ENCODE results near the gene SPATA20. TPM values are rescaled to one million over a fixed set of nuclear protein-coding genes. Genes with fewer than 3 reads are reported as not detected.
A peak's percentile ranks its signal among the peaks of the same experiment; 100 is the strongest.

The SPATA20 gene
- total and polyA plus RNA-seq, 11 donors = 13.8 to 83.0 (median 52.3) TPM

DNA sequence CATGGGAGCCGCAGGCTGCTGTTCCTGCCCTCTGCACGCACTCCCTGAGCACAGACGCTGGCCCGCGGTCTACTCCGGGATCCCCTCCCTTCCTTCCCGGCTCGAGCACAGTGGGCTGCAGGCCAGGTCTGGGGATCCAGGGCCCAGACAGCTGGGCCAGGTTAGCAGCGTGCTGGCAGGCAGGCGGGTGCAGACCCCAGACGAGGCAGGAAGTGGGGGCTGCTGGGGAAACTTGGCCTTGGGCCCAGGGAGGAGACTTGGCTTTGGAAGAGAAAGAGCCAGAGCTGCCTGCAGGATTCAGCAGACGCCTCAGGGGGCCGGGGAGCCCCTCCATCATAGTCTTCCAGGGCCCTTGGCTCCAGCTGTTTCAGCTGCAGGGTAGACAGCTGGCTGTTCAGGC lies 57.5 kb downstream of the SPATA20 start:
- no peak for TF ChIP-seq POLR2A (IDR thresholded peaks at IDR 0.05)
- TF ChIP-seq, protein P1, sequence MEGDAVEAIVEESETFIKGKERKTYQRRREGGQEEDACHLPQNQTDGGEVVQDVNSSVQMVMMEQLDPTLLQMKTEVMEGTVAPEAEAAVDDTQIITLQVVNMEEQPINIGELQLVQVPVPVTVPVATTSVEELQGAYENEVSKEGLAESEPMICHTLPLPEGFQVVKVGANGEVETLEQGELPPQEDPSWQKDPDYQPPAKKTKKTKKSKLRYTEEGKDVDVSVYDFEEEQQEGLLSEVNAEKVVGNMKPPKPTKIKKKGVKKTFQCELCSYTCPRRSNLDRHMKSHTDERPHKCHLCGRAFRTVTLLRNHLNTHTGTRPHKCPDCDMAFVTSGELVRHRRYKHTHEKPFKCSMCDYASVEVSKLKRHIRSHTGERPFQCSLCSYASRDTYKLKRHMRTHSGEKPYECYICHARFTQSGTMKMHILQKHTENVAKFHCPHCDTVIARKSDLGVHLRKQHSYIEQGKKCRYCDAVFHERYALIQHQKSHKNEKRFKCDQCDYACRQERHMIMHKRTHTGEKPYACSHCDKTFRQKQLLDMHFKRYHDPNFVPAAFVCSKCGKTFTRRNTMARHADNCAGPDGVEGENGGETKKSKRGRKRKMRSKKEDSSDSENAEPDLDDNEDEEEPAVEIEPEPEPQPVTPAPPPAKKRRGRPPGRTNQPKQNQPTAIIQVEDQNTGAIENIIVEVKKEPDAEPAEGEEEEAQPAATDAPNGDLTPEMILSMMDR (IDR thresholded peaks at IDR 0.05) = no peak
- intact Hi-C loops (cut with DNase I) = loop anchor here in 1 of 10 donors (2.0 kb wide), 1 partner anchor 44 kb away; the partner anchor contains the start of gene CACNA1G
- peaks cover 3 to 22% (median 18%) of the 10 kb centered on the region in 12 donors for H3K4me1 ChIP-seq
- H3K9me3 ChIP-seq = no peaks in the 10 kb centered on the region
- DNase-seq (peak; percentile 77 to 89 (median 80)), ATAC-seq (peak; percentile 69 to 93 (median 83))
- 0 to 7% (median 5%) methylated on average over 5 to 13 of the region's 13 CpGs for WGBS, 4 donors
- no peak overlapping the region for H3K27ac ChIP-seq
- peak overlapping the region in 2 of 12 donors; percentile 0 to 7 for H3K4me3 ChIP-seq
- H3K36me3 ChIP-seq = no peaks in the 10 kb centered on the region
- peaks cover 0 to 14% (median 0%) of the 10 kb centered on the region in 9 donors for H3K27me3 ChIP-seq

DNA sequence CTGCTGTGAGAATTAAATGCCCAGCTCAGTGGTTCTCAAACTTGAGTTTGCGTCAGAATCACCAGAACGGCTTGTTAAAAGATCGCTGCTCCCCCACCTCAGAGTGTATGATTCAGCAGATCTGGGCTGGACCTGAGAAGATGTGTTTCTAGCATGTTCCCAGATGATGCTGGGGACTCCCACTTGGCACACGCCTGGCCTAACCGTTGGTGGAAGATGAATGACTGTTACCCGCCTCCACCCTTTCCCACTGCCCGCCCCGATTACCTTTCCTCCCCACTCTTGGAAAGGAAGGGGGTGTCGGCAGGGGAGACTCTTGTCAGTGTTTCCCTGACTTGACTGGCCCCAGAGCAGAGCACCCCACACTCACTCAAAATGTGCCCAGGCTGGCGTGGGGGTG lies 58.5 kb downstream of the SPATA20 start:
- no peak overlapping the region for H3K4me3 ChIP-seq
- DNase-seq = no peak
- no peaks in the 10 kb centered on the region for H3K36me3 ChIP-seq
- peaks cover 3 to 22% (median 18%) of the 10 kb centered on the region in 12 donors for H3K4me1 ChIP-seq
- no peaks in the 10 kb centered on the region for H3K9me3 ChIP-seq
- whole genome bisulfite sequencing, 4 donors = 67 to 84% (median 72%) methylated on average over 10 of the region's 10 CpGs
- peaks cover 0 to 22% (median 2%) of the 10 kb centered on the region in 9 donors for H3K27me3 ChIP-seq
- no peak for TF ChIP-seq POLR2A (IDR thresholded peaks at IDR 0.05)
- TF ChIP-seq, protein P1 (IDR thresholded peaks at IDR 0.05) = no peak
- no peak for ATAC-seq
- intact Hi-C loops (cut with DNase I) = loop anchor here in 2 of 10 donors (2.0 to 5.0 kb wide), 2 partner anchors 45 to 48 kb away; partner anchors contain the start of gene CACNA1G (in 1 of the 2)
- no peak overlapping the region for H3K27ac ChIP-seq

Other genes starting within 250 kb of the SPATA20 start
- 10 to 100 TPM; 11.3 to 19.2 (median 13.9) TPM for gene XYLT2, start 201.0 kb upstream of the SPATA20 start, total RNA-seq
- gene XYLT2, start 201.0 kb upstream of the SPATA20 start, polyA plus RNA-seq = 1 to 10 TPM; 9.5 to 9.9 TPM
- 10 to 100 TPM; 52.9 to 91.6 (median 65.3) TPM for gene MRPL27, start 174.0 kb upstream of the SPATA20 start, total RNA-seq
- 100 to 1,000 TPM; 190 to 243 TPM for gene MRPL27, start 174.0 kb upstream of the SPATA20 start, polyA plus RNA-seq
- gene EME1, start 173.9 kb upstream of the SPATA20 start, total RNA-seq = 1 to 10 TPM in 1 of 9 donors, under 1 TPM in 2, not detected in 6; 0.70 to 3.4 (median 0.75) TPM
- gene EME1, start 173.9 kb upstream of the SPATA20 start, polyA plus RNA-seq = under 1 TPM; 0.22 to 0.72 TPM
- 10 to 100 TPM; 19.6 to 50.9 (median 28.6) TPM for gene LRRC59, start 149.7 kb upstream of the SPATA20 start, total RNA-seq
- gene LRRC59, start 149.7 kb upstream of the SPATA20 start, polyA plus RNA-seq = 100 to 1,000 TPM in 1 of 2 donors, 10 to 100 TPM in 1; 13.7 to 150 TPM
- gene ACSF2, start 121.0 kb upstream of the SPATA20 start, total RNA-seq = 10 to 100 TPM in 8 of 9 donors, 1 to 10 TPM in 1; 7.3 to 31.6 (median 17.4) TPM
- gene ACSF2, start 121.0 kb upstream of the SPATA20 start, polyA plus RNA-seq = 10 to 100 TPM in 1 of 2 donors, 1 to 10 TPM in 1; 6.5 to 20.0 TPM
- gene CHAD, start 78.3 kb upstream of the SPATA20 start, total RNA-seq = under 1 TPM in 2 of 9 donors, not detected in 7; 0.15 to 0.27 TPM
- under 1 TPM in 1 of 2 donors, not detected in 1; 0.15 TPM for gene CHAD, start 78.3 kb upstream of the SPATA20 start, polyA plus RNA-seq
- 10 to 100 TPM; 30.9 to 50.0 (median 42.8) TPM for gene RSAD1, start 68.3 kb upstream of the SPATA20 start, total RNA-seq
- gene RSAD1, start 68.3 kb upstream of the SPATA20 start, polyA plus RNA-seq = 10 to 100 TPM; 36.2 to 43.7 TPM
- 1 to 10 TPM in 2 of 9 donors, under 1 TPM in 6, not detected in 1; 0.42 to 2.4 (median 0.83) TPM for gene MYCBPAP, start 38.7 kb upstream of the SPATA20 start, total RNA-seq
- gene MYCBPAP, start 38.7 kb upstream of the SPATA20 start, polyA plus RNA-seq = under 1 TPM; 0.29 to 0.46 TPM
- 10 to 100 TPM in 6 of 9 donors, 1 to 10 TPM in 3; 8.9 to 29.5 (median 12.6) TPM for gene EPN3, start 14.4 kb upstream of the SPATA20 start, total RNA-seq
- gene EPN3, start 14.4 kb upstream of the SPATA20 start, polyA plus RNA-seq = 10 to 100 TPM in 1 of 2 donors, 1 to 10 TPM in 1; 9.0 to 22.1 TPM
- gene CACNA1G, start 13.5 kb downstream of the SPATA20 start, total RNA-seq = under 1 TPM in 8 of 9 donors, not detected in 1; 0.02 to 0.48 (median 0.14) TPM
- gene CACNA1G, start 13.5 kb downstream of the SPATA20 start, polyA plus RNA-seq = under 1 TPM; 0.04 to 0.11 TPM
- gene ABCC3, start 87.7 kb downstream of the SPATA20 start, total RNA-seq = 10 to 100 TPM in 1 of 9 donors, 1 to 10 TPM in 4, under 1 TPM in 3, not detected in 1; 0.20 to 21.6 (median 1.3) TPM
- 1 to 10 TPM in 1 of 2 donors, under 1 TPM in 1; 0.50 to 1.4 TPM for gene ABCC3, start 87.7 kb downstream of the SPATA20 start, polyA plus RNA-seq
- 10 to 100 TPM; 38.8 to 55.4 (median 47.2) TPM for gene ANKRD40, start 160.7 kb downstream of the SPATA20 start, total RNA-seq
- 10 to 100 TPM; 22.2 to 48.2 TPM for gene ANKRD40, start 160.7 kb downstream of the SPATA20 start, polyA plus RNA-seq
- gene LUC7L3, start 172.4 kb downstream of the SPATA20 start, total RNA-seq = 10 to 100 TPM; 16.5 to 55.5 (median 52.1) TPM
- gene LUC7L3, start 172.4 kb downstream of the SPATA20 start, polyA plus RNA-seq = 10 to 100 TPM; 33.4 to 89.0 TPM
- not detected for gene ANKRD40CL, start 220.3 kb downstream of the SPATA20 start, total RNA-seq
- gene ANKRD40CL, start 220.3 kb downstream of the SPATA20 start, polyA plus RNA-seq = not detected

Measured in heart left ventricle (tissue), 16 donors.